A673 (cell line): ENCODE results near the gene LCE3C. TPM values are rescaled to one million over a fixed set of nuclear protein-coding genes. Genes with fewer than 3 reads are reported as not detected.

Source experiments
- Bru-seq: library from RNA; stranded (reverse); fragments of 400-500 nt; gene quantifications from one replicate; lab custom pipeline; 2021; lab: Mats Ljungman, UMichigan
- BruChase-seq, 2 experiments: library from RNA; stranded (reverse); fragments of 400-500 nt; gene quantifications; one replicate each; lab custom pipeline; 2021; lab: Mats Ljungman, UMichigan
- BruUV-seq: library from RNA; stranded (reverse); fragments of 400-500 nt; replicated peaks from 2 replicates; lab custom pipeline; 2021; lab: Mats Ljungman, UMichigan
- CTCF ChIA-PET: fragments of 300-600 bp; sonication (Branson Sonifier 250); formaldehyde crosslinking; loops from one replicate; lab custom pipeline; 2022; ENCODE audit warnings: antibody characterized with exemption; lab: Charles Lee
- POLR2A ChIA-PET: fragments of 300-600 bp; sonication (Branson Sonifier 250); formaldehyde crosslinking; loops from one replicate; lab custom pipeline; 2022; ENCODE audit warnings: antibody characterized with exemption; ENCODE audit not compliant: low non-redundant PET; lab: Charles Lee
- DNase-seq: peaks from one replicate; pipeline ENCODE4 v3.0.0-alpha.2; 2015; ENCODE audit warnings: low spot score
- H3K27ac ChIP-seq: fragments of 200-600 bp; sonication (generic); 2 replicates; pipeline ENCODE4 v1.5.1; 2016; ENCODE audit warnings: mixed run types, low read depth, mild to moderate bottlenecking, mixed read lengths, antibody characterized with exemption, low read length; ENCODE audit not compliant: poor library complexity, severe bottlenecking
- H3K27me3 ChIP-seq: fragments of 200-600 bp; sonication (generic); replicated peaks from 2 replicates; pipeline ENCODE4 v1.6.1; 2017; ENCODE audit warnings: mixed run types, low read depth, mild to moderate bottlenecking, mixed read lengths, antibody characterized with exemption, low read length; ENCODE audit not compliant: insufficient read depth, poor library complexity
- H3K36me3 ChIP-seq: fragments of 200-600 bp; sonication (generic); 2 replicates; pipeline ENCODE4 v1.6.1; 2016; ENCODE audit warnings: mixed run types, mild to moderate bottlenecking, mixed read lengths, antibody characterized with exemption, low read length; ENCODE audit not compliant: insufficient read depth, poor library complexity, severe bottlenecking
- H3K4me1 ChIP-seq: fragments of 200-600 bp; sonication (generic); 2 replicates; pipeline ENCODE4 v1.6.1; 2017; ENCODE audit warnings: mixed run types, mild to moderate bottlenecking, mixed read lengths, antibody characterized with exemption, low read length; ENCODE audit not compliant: insufficient read depth, poor library complexity, severe bottlenecking
- H3K4me3 ChIP-seq: fragments of 200-600 bp; sonication (generic); 2 replicates; pipeline ENCODE4 v1.5.1; 2016; ENCODE audit warnings: low read depth, mixed run types, mild to moderate bottlenecking, mixed read lengths, low read length; ENCODE audit not compliant: poor library complexity, severe bottlenecking
- H3K9me3 ChIP-seq: fragments of 200-600 bp; sonication (generic); 2 replicates; pipeline ENCODE4 v1.6.1; 2016; ENCODE audit warnings: mixed run types, low read depth, mild to moderate bottlenecking, mixed read lengths, antibody characterized with exemption, low read length; ENCODE audit not compliant: poor library complexity, severe bottlenecking
- EZH2 ChIP-seq: fragments of 200-600 bp; sonication (generic); IDR thresholded peaks from 2 replicates; pipeline ENCODE4 v1.6.1; 2017; ENCODE audit warnings: borderline replicate concordance, low read depth, mild to moderate bottlenecking, mixed read lengths, antibody characterized with exemption, low read length; ENCODE audit not compliant: poor library complexity, severe bottlenecking
- intact Hi-C: fragments of 100-400 bp; cut with micrococcal nuclease; formaldehyde crosslinking; loops from one replicate; pipeline ENCODE4 v1.10.0; 2022; ENCODE audit not compliant: unreplicated experiment
- long read RNA-seq: library from polyadenylated mRNA; stranded (forward); transcript quantifications from one replicate; pipeline ENCODE4 v2.0.0, GENCODE V29; 2022
- total RNA-seq: library from RNA; stranded (reverse); gene quantifications from 2 replicates; pipeline ENCODE4 v1.2.3, GENCODE V29; 2021
- TF ChIP-seq, protein P1 (sequence below): fragments of 300-800, 200-600 bp; sonication (generic); conservative IDR thresholded peaks from 2 replicates; pipeline ENCODE4 v1.5.1; 2017; ENCODE audit warnings: low read depth, mild to moderate bottlenecking, antibody characterized with exemption, low read length, moderate library complexity, mixed read lengths

The LCE3C gene, protein sequence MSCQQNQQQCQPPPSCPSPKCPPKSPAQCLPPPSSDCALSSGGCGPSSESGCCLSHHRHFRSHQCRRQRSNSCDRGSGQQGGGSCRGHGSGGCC
- total RNA-seq (not detected in 2 replicates), Bru-seq, nascent RNA (not detected), BruChase-seq, experiment 1, labeled RNA remaining after a 2-hour chase (not detected), BruChase-seq, experiment 2, labeled RNA remaining after a 6-hour chase (not detected)
- long read RNA-seq = 0 reads

DNA sequence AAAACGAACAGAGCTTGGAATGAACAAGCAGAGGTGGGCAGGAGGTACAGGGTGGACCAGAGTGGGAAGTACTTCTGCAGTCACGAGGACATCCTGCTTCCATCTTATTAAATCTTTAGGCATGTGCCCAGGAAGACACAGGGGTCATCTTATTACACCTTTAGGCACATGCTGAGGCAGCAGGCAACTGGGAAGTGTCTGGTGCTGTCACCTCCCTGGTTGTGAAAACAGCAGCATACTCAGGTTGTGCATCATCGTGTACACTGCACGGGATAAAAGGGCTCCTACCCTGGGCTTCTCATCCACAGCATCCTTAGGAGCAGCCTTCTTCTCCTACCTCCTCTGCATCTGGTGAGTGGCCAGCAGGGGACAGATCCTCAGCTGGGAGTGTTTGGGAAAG lies at the start of gene LCE3C:
Gene LCE3C, plus strand, starts transcription at position 301 of the 400 bp plus-strand sequence. CDS start 498 bp downstream, outside the sequence.
- Histone ChIP-seq H3K36me3 (no peaks in the 10 kb centered on the region), H3K27me3 (no peaks in the 10 kb centered on the region), H3K27ac (no peak within 1 kb of the TSS), H3K9me3 (no peaks in the 10 kb centered on the region), H3K4me1 (no peaks in the 10 kb centered on the region), H3K4me3 (no peak within 1 kb of the TSS)
- no TSS peak for BruUV-seq
- POLR2A ChIA-PET = no interaction called here
- TF ChIP-seq EZH2 = no peak
- TF ChIP-seq, protein P1, sequence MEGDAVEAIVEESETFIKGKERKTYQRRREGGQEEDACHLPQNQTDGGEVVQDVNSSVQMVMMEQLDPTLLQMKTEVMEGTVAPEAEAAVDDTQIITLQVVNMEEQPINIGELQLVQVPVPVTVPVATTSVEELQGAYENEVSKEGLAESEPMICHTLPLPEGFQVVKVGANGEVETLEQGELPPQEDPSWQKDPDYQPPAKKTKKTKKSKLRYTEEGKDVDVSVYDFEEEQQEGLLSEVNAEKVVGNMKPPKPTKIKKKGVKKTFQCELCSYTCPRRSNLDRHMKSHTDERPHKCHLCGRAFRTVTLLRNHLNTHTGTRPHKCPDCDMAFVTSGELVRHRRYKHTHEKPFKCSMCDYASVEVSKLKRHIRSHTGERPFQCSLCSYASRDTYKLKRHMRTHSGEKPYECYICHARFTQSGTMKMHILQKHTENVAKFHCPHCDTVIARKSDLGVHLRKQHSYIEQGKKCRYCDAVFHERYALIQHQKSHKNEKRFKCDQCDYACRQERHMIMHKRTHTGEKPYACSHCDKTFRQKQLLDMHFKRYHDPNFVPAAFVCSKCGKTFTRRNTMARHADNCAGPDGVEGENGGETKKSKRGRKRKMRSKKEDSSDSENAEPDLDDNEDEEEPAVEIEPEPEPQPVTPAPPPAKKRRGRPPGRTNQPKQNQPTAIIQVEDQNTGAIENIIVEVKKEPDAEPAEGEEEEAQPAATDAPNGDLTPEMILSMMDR = no peak
- CTCF ChIA-PET = no interaction called here
- DNase-seq = no peak
- intact Hi-C loops = no loop called here

DNA sequence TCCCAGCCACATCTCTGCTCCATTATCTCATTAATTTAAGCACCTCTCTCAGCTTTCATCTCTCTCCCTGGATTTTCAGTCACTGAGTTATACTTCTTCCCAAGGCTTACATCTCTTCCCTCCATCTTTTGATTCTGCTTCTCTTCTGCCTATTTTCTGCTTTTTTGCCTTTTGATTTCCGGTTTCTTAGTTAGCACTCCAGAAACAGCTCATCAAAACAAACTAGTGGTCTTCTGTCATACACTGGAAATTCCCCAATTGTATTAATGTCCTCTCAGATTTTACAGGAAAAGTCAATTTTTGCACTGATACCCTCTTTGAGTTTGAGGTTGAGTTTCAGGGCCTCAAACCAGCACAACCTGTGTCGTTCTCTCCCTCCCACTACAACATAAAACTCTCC lies 34.9 kb upstream of the LCE3C start:
- no peak overlapping the region for H3K4me3 ChIP-seq
- H3K9me3 ChIP-seq = peaks cover 4% of the 10 kb centered on the region
- intact Hi-C loops = no loop called here
- H3K4me1 ChIP-seq = no peaks in the 10 kb centered on the region
- ChIA-PET POLR2A (no interaction called here), CTCF (no interaction called here)
- DNase-seq = no peak
- no TSS peak for BruUV-seq
- H3K27me3 ChIP-seq = no peaks in the 10 kb centered on the region
- TF ChIP-seq, protein P1 = no peak
- no peak for TF ChIP-seq EZH2
- H3K36me3 ChIP-seq = no peaks in the 10 kb centered on the region
- H3K27ac ChIP-seq = no peak overlapping the region

DNA sequence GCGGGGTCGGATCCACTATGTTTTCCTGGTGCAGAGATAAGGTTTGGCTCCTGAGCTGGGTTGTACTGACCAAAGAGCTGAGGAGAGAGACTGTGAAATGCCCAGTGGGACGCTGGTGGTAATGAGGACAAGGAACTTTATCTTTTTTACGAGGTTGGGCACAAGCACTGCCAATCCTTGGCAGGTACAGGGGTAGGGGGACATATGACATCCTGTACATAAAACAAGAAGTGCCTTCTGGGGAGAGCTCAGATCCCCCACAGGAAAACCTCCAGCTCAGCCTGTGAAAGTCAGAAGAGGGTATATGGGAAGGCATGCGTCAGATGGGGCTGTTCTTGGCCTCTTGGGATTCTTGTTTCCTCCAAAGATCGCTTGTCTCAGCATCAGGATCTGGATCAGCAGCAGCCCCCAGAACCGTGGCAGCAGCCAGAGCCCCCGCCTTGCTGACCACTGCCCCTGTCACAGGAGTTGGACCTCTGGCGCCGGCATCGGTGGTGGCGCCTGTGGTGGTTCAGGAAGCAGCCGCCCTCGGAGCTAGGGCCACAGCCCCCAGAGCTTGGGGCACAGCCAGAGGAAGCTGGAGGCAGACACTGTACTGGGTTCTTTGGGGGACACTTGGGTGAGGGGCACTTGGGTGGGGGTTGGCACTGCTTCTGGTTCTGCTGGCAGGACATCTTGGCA lies 34.4 kb upstream of the LCE3C start:
- H3K27ac ChIP-seq = no peak overlapping the region
- DNase-seq = no peak
- ChIA-PET CTCF (no interaction called here), POLR2A (no interaction called here)
- peaks cover 4% of the 10 kb centered on the region for H3K9me3 ChIP-seq
- intact Hi-C loops = no loop called here
- no TSS peak for BruUV-seq
- H3K4me1 ChIP-seq = no peaks in the 10 kb centered on the region
- no peak for TF ChIP-seq EZH2
- TF ChIP-seq, protein P1 = no peak
- no peak overlapping the region for H3K4me3 ChIP-seq
- no peaks in the 10 kb centered on the region for H3K36me3 ChIP-seq
- no peaks in the 10 kb centered on the region for H3K27me3 ChIP-seq
